ENCODE data around the gene FYCO1.

- no peak for TF ChIP-seq GATA2 (IDR thresholded peaks at IDR 0.05; ENCODE audit: low read depth, low read length)
- TF ChIP-seq GATA3 (IDR thresholded peaks at IDR 0.05; ENCODE audit: low read depth, low read length): no peak
Measured at GRCh38 chr3:45987368-45988291, 8.0 kb downstream of the FYCO1 start.
